Calu3 (cell line): ENCODE measurements around the gene PES1. TPM values are rescaled to one million over a fixed set of nuclear protein-coding genes. Genes with fewer than 3 reads are reported as not detected.
"Not testable (repeated sequence)": the region's sequence is repeated elsewhere in the genome, so short reads cannot be mapped to it uniquely, and the experiment has no call there.

ENCODE experiments used
- BruUV-seq: library from RNA; stranded (reverse); fragments of 400-500 nt; replicated peaks from 2 replicates; lab custom pipeline; 2021; lab: Mats Ljungman, UMichigan
- CTCF ChIA-PET: fragments of 300-600 bp; sonication (Branson Sonifier 250); formaldehyde crosslinking; loops from one replicate; lab custom pipeline; 2022; ENCODE audit warnings: antibody characterized with exemption; lab: Charles Lee
- DNase-seq: peaks from one replicate; pipeline ENCODE4 v3.0.0; 2022
- H3K27ac Mint-ChIP-seq: one replicate; pipeline ENCODE4 v1.8.0; 2022; ENCODE audit warnings: mixed read lengths; ENCODE audit not compliant: unreplicated experiment
- H3K27me3 Mint-ChIP-seq: one replicate; pipeline ENCODE4 v1.8.0; 2022; ENCODE audit warnings: mixed read lengths; ENCODE audit not compliant: unreplicated experiment
- H3K36me3 Mint-ChIP-seq: one replicate; pipeline ENCODE4 v1.8.0; 2022; ENCODE audit warnings: mild to moderate bottlenecking, moderate library complexity, mixed read lengths; ENCODE audit not compliant: insufficient read depth, unreplicated experiment
- H3K4me1 Mint-ChIP-seq: one replicate; pipeline ENCODE4 v1.8.0; 2022; ENCODE audit warnings: mild to moderate bottlenecking, low read depth, mixed read lengths; ENCODE audit not compliant: unreplicated experiment
- H3K4me3 Mint-ChIP-seq: one replicate; pipeline ENCODE4 v1.8.0; 2022; ENCODE audit warnings: mild to moderate bottlenecking, low read depth, moderate library complexity, mixed read lengths; ENCODE audit not compliant: unreplicated experiment
- H3K9me3 Mint-ChIP-seq: one replicate; pipeline ENCODE4 v1.8.0; 2022; ENCODE audit warnings: low read depth, mixed read lengths; ENCODE audit not compliant: unreplicated experiment
- CTCF ChIP-seq: fragments of 200-600 bp; IDR thresholded peaks from one replicate; pipeline ENCODE4 v1.8.0; 2022; ENCODE audit warnings: antibody characterized with exemption; ENCODE audit not compliant: unreplicated experiment
- intact Hi-C: fragments of 100-400 bp; cut with micrococcal nuclease; formaldehyde crosslinking; loops from one replicate; pipeline ENCODE4 v1.10.0; 2022; ENCODE audit not compliant: unreplicated experiment
- total RNA-seq: library from RNA; stranded (reverse); gene quantifications from 2 replicates; pipeline ENCODE4 v1.2.3, GENCODE V29; 2022

The PES1 gene
- total RNA-seq, 1 experiment from 2014 or later: 98.9 TPM

- intact Hi-C loops: no loop called here
- Mint-ChIP-seq H3K27ac (no peak overlapping the region), H3K9me3 (no peaks in the 10 kb centered on the region), H3K36me3 (no peaks in the 10 kb centered on the region), H3K4me3 (no peak overlapping the region), H3K27me3 (no peaks in the 10 kb centered on the region), H3K4me1 (no peaks in the 10 kb centered on the region)
- no TSS peak for BruUV-seq
- DNase-seq: no peak
- CTCF ChIA-PET: no interaction called here
- no peak for TF ChIP-seq CTCF
Measured at GRCh38 chr22:30628491-30628890, 36.8 kb upstream of the PES1 start.

GRCh38 chr22:30627471-30627870 lies 35.8 kb upstream of the PES1 start:
- BruUV-seq: no TSS peak
- H3K4me1 Mint-ChIP-seq: no peaks in the 10 kb centered on the region

GRCh38 chr22:30626413-30626812 lies 34.7 kb upstream of the PES1 start:
- intact Hi-C loops: no loop called here
- CTCF ChIA-PET: interaction anchor here (0.6 kb wide), 1 partner anchor 19 kb away, joined by 3 read pairs; the partner anchor contains the start of gene TCN2
- no TSS peak for BruUV-seq

More at GRCh38 chr22:30627471-30627870, 35.8 kb upstream of the PES1 start:
- intact Hi-C loops: no loop called here
- Mint-ChIP-seq H3K36me3 (no peaks in the 10 kb centered on the region), H3K27ac (no peak overlapping the region), H3K4me3 (no peak overlapping the region), H3K9me3 (no peaks in the 10 kb centered on the region), H3K27me3 (no peaks in the 10 kb centered on the region)
- no peak for TF ChIP-seq CTCF
- CTCF ChIA-PET: interaction anchor here (0.6 kb wide), 1 partner anchor 82 kb away, joined by 3 read pairs; no protein-coding TSS in a partner anchor
- DNase-seq: no peak

GRCh38 chr22:30619909-30620308 lies 28.2 kb upstream of the PES1 start:
- intact Hi-C loops, BruUV-seq, H3K27me3 Mint-ChIP-seq, H3K27ac Mint-ChIP-seq, DNase-seq, H3K4me3 Mint-ChIP-seq, H3K9me3 Mint-ChIP-seq, H3K4me1 Mint-ChIP-seq, H3K36me3 Mint-ChIP-seq: not testable (repeated sequence)
- CTCF ChIA-PET: interaction anchor here (0.7 kb wide), 1 partner anchor 1016 kb away, joined by 4 read pairs; the partner anchor contains the start of gene NF2

More at GRCh38 chr22:30626413-30626812, 34.7 kb upstream of the PES1 start:
- Mint-ChIP-seq H3K27ac (no peak overlapping the region), H3K4me3 (no peak overlapping the region), H3K9me3 (no peaks in the 10 kb centered on the region), H3K4me1 (no peaks in the 10 kb centered on the region), H3K36me3 (no peaks in the 10 kb centered on the region), H3K27me3 (no peaks in the 10 kb centered on the region)
- DNase-seq: no peak
- no peak for TF ChIP-seq CTCF

GRCh38 chr22:30617819-30618218 lies 26.1 kb upstream of the PES1 start:
- CTCF ChIA-PET: no interaction called here
- Mint-ChIP-seq H3K4me1 (peaks cover 10% of the 10 kb centered on the region), H3K27ac (no peak overlapping the region), H3K9me3 (no peaks in the 10 kb centered on the region), H3K36me3 (no peaks in the 10 kb centered on the region), H3K27me3 (no peaks in the 10 kb centered on the region), H3K4me3 (no peak overlapping the region)
- no peak for TF ChIP-seq CTCF
- no peak for DNase-seq
- BruUV-seq: no TSS peak
- intact Hi-C loops: no loop called here
